H1 (cell line): ENCODE data around the gene FGD5. TPM values are rescaled to one million over a fixed set of nuclear protein-coding genes. Genes with fewer than 3 reads are reported as not detected.

Source experiments
- CTCF ChIA-PET: fragments of 300-600 bp; sonication (Branson Sonifier 250); formaldehyde crosslinking; loops from one replicate; lab custom pipeline; 2021; ENCODE audit not compliant: partially characterized antibody; lab: Charles Lee
- POLR2A ChIA-PET: fragments of 300-600 bp; sonication (Branson Sonifier 250); formaldehyde crosslinking; loops from one replicate; lab custom pipeline; 2021; ENCODE audit warnings: inconsistent platforms; ENCODE audit not compliant: partially characterized antibody; lab: Charles Lee
- DNase-seq, 2 experiments: peaks; one replicate each; pipeline versions ENCODE4 v3.0.0 to v3.0.0-alpha.2; 2010 to 2022; ENCODE audit warnings: low spot score in 2 of 2, low read depth in 1 of 2, mixed read lengths in 1 of 2
- FAIRE-seq: peaks from 2 replicates; lab custom pipeline; 2011; peaks lifted over from hg19 to GRCh38; lab: Jason Lieb, UNC
- H2AFZ ChIP-seq: 2 replicates; pipeline ENCODE4 v1.8.1; 2012; ENCODE audit warnings: low read length, inconsistent platforms
- H2AK5ac ChIP-seq: 2 replicates; pipeline ENCODE4 v1.6.1; 2013; ENCODE audit warnings: low read depth, low read length
- H2BK120ac ChIP-seq: replicated peaks from 2 replicates; pipeline ENCODE3; 2013; ENCODE audit warnings: low read depth, low read length, inconsistent platforms
- H2BK12ac ChIP-seq: 2 replicates; pipeline ENCODE4 v1.6.1; 2013; ENCODE audit warnings: low read depth, low read length
- H2BK15ac ChIP-seq: 2 replicates; pipeline ENCODE4 v1.6.1; 2013; ENCODE audit warnings: low read length
- H2BK20ac ChIP-seq: 2 replicates; pipeline ENCODE4 v1.6.1; 2013; ENCODE audit warnings: low read length
- H2BK5ac ChIP-seq: 2 replicates; pipeline ENCODE4 v1.6.1; 2013; ENCODE audit warnings: low read depth, low read length
- H3K14ac ChIP-seq: 2 replicates; pipeline ENCODE4 v1.6.1; 2013; ENCODE audit warnings: inconsistent platforms; ENCODE audit not compliant: insufficient read length
- H3K18ac ChIP-seq: 2 replicates; pipeline ENCODE4 v1.6.1; 2013; ENCODE audit warnings: low read length; ENCODE audit errors: extremely low read depth
- H3K23ac ChIP-seq: 2 replicates; pipeline ENCODE4 v1.6.1; 2013; ENCODE audit warnings: inconsistent platforms; ENCODE audit not compliant: insufficient read length
- H3K23me2 ChIP-seq: 2 replicates; pipeline ENCODE4 v1.6.1; 2013; ENCODE audit warnings: low read depth, low read length
- H3K27ac ChIP-seq: 2 replicates; pipeline ENCODE4 v1.6.1; 2011; ENCODE audit warnings: low read depth, low read length, inconsistent platforms
- H3K27me3 ChIP-seq, 4 experiments: replicated peaks in 1 of 4; 1 replicate in 1 of 4; 2 replicates in 3 of 4; pipeline versions ENCODE4 v1.6.1 to v1.8.1; 2011 to 2013; ENCODE audit warnings: low read length in 3 of 4, mild to moderate bottlenecking in 3 of 4, inconsistent platforms in 2 of 4, mixed read lengths in 2 of 4, moderate library complexity in 1 of 4; ENCODE audit not compliant: control insufficient read depth in 3 of 4, insufficient read depth in 3 of 4; ENCODE audit errors: extremely low read depth in 1 of 4
- H3K36me3 ChIP-seq, 4 experiments: 2 replicates each; pipeline versions ENCODE4 v1.6.1 to v1.8.1; 2011 to 2013; ENCODE audit warnings: mild to moderate bottlenecking in 4 of 4, low read length in 3 of 4, moderate library complexity in 2 of 4, control low read depth in 1 of 4, inconsistent platforms in 1 of 4; ENCODE audit not compliant: insufficient read depth in 4 of 4, control insufficient read depth in 2 of 4
- H3K4ac ChIP-seq: replicated peaks from 2 replicates; pipeline ENCODE3; 2013; ENCODE audit warnings: low read length, low read depth, mixed read lengths, inconsistent platforms; ENCODE audit not compliant: insufficient read length
- H3K4me1 ChIP-seq, 4 experiments: replicated peaks in 1 of 4; 1 replicate in 1 of 4; 2 replicates in 3 of 4; pipeline versions ENCODE4 v1.6.1 to v1.8.1; 2011 to 2013; ENCODE audit warnings: low read length in 3 of 4, inconsistent platforms in 2 of 4, mixed read lengths in 1 of 4; ENCODE audit not compliant: insufficient read depth in 4 of 4, control insufficient read depth in 3 of 4
- H3K4me2 ChIP-seq, 2 experiments: 2 replicates each; pipeline versions ENCODE4 v1.6.1 to v1.8.1; 2011 to 2013; ENCODE audit warnings: low read depth in 2 of 2, low read length in 2 of 2, control low read depth in 1 of 2, inconsistent platforms in 1 of 2, mild to moderate bottlenecking in 1 of 2; ENCODE audit not compliant: insufficient read depth in 1 of 2
- H3K4me3 ChIP-seq, 4 experiments: fragments of 200-600, 300-600 bp in 1 of 4; sonication (generic), shearing (Covaris generic), sonication (Bioruptor Twin) in 1 of 4; 2 replicates each; pipeline versions ENCODE4 v1.5.1 to v1.8.1; 2011 to 2016; ENCODE audit warnings: low read length in 4 of 4, low read depth in 3 of 4, control low read depth in 2 of 4, inconsistent platforms in 2 of 4, mild to moderate bottlenecking in 2 of 4, mixed read lengths in 1 of 4, moderate library complexity in 1 of 4; ENCODE audit not compliant: insufficient read depth in 2 of 4; ENCODE audit errors: extremely low read depth in 1 of 4
- H3K56ac ChIP-seq: replicated peaks from 2 replicates; pipeline ENCODE3; 2013; ENCODE audit warnings: low read depth, mild to moderate bottlenecking, mixed read lengths, low read length, inconsistent platforms; ENCODE audit not compliant: insufficient read length
- H3K79me1 ChIP-seq: 2 replicates; pipeline ENCODE4 v1.6.1; 2013; ENCODE audit warnings: low read depth, low read length, control low read depth
- H3K79me2 ChIP-seq, 2 experiments: 2 replicates each; pipeline versions ENCODE4 v1.6.1 to v1.8.1; 2012 to 2013; ENCODE audit warnings: low read length in 2 of 2, mild to moderate bottlenecking in 2 of 2, inconsistent platforms in 1 of 2; ENCODE audit not compliant: insufficient read depth in 2 of 2, control insufficient read depth in 1 of 2
- H3K9ac ChIP-seq, 4 experiments: replicated peaks in 1 of 4; 1 replicate in 1 of 4; 2 replicates in 3 of 4; pipeline versions ENCODE4 v1.6.1 to v1.8.1; 2011 to 2013; ENCODE audit warnings: low read depth in 3 of 4, low read length in 3 of 4, control low read depth in 2 of 4, mild to moderate bottlenecking in 2 of 4, moderate library complexity in 2 of 4, inconsistent platforms in 1 of 4; ENCODE audit errors: extremely low read depth in 1 of 4
- H3K9me3 ChIP-seq, 2 experiments: 2 replicates each; pipeline versions ENCODE4 v1.6.1 to v1.8.1; 2012 to 2013; ENCODE audit warnings: mild to moderate bottlenecking in 2 of 2, moderate library complexity in 2 of 2, control low read depth in 1 of 2, inconsistent platforms in 1 of 2, low read depth in 1 of 2, low read length in 1 of 2, mixed read lengths in 1 of 2; ENCODE audit not compliant: insufficient read depth in 2 of 2
- H4K20me1 ChIP-seq, 2 experiments: replicated peaks in 1 of 2; 2 replicates each; pipeline versions ENCODE3 to v1.8.1; 2011 to 2013; ENCODE audit warnings: inconsistent platforms in 2 of 2, low read length in 2 of 2, mild to moderate bottlenecking in 1 of 2; ENCODE audit not compliant: insufficient read depth in 2 of 2, control insufficient read depth in 1 of 2
- H4K5ac ChIP-seq: 2 replicates; pipeline ENCODE4 v1.6.1; 2013; ENCODE audit warnings: low read length, low read depth, mixed read lengths, inconsistent platforms; ENCODE audit not compliant: insufficient read length
- H4K8ac ChIP-seq: 2 replicates; pipeline ENCODE4 v1.8.0; 2013; ENCODE audit warnings: mild to moderate bottlenecking, moderate library complexity, low read length, inconsistent platforms; ENCODE audit not compliant: insufficient read depth; ENCODE audit errors: extremely low read depth
- H4K91ac ChIP-seq: replicated peaks from 2 replicates; pipeline ENCODE3; 2013; ENCODE audit warnings: low read length, mixed read lengths, inconsistent platforms; ENCODE audit not compliant: insufficient read length
- CBX5 ChIP-seq: fragments of 300-800, 300-1000 bp; sonication (generic); IDR thresholded peaks from 2 replicates; pipeline ENCODE4 v1.7.1; 2016; ENCODE audit warnings: antibody characterized with exemption, low read length, low read depth
- CHD1 ChIP-seq: IDR thresholded peaks from 2 replicates; pipeline ENCODE4 v1.6.1; 2012; ENCODE audit warnings: low read depth, low read length, improper control_type of control experiment
- CHD2 ChIP-seq: IDR thresholded peaks from 2 replicates; pipeline ENCODE4 v1.6.1; 2012; ENCODE audit warnings: low read length, improper control_type of control experiment
- EP300 ChIP-seq, 2 experiments: IDR thresholded peaks; 1 replicate in 1 of 2; 2 replicates in 1 of 2; pipeline ENCODE4 v1.6.1; 2011 to 2012; ENCODE audit warnings: low read depth in 2 of 2, low read length in 2 of 2, mild to moderate bottlenecking in 2 of 2, borderline replicate concordance in 1 of 2, inconsistent platforms in 1 of 2, moderate library complexity in 1 of 2
- FOSL1 ChIP-seq: IDR thresholded peaks from 2 replicates; pipeline ENCODE4 v1.6.1; 2011; ENCODE audit warnings: mild to moderate bottlenecking, low read depth, low read length, moderate library complexity; ENCODE audit not compliant: insufficient read depth
- GTF2F1 ChIP-seq: IDR thresholded peaks from 2 replicates; pipeline ENCODE4 v1.6.1; 2012; ENCODE audit warnings: low read depth, low read length, improper control_type of control experiment, borderline replicate concordance
- JUND ChIP-seq: IDR thresholded peaks from 2 replicates; pipeline ENCODE4 v1.6.1; 2011; ENCODE audit warnings: mild to moderate bottlenecking, improper control_type of control experiment, low read length
- KDM4A ChIP-seq: IDR thresholded peaks from one replicate; pipeline ENCODE4 v1.7.1; 2012; ENCODE audit warnings: low read depth, mild to moderate bottlenecking, moderate library complexity, low read length, inconsistent platforms; ENCODE audit not compliant: severe bottlenecking
- PHF8 ChIP-seq: fragments of 200-600 bp; sonication (generic); conservative IDR thresholded peaks from 2 replicates; pipeline ENCODE4 v1.7.1; 2012; ENCODE audit warnings: low read depth, mild to moderate bottlenecking, inconsistent platforms, low read length, moderate library complexity
- POLR2AphosphoS5 ChIP-seq: IDR thresholded peaks from 2 replicates; pipeline ENCODE4 v1.6.1; 2011; ENCODE audit warnings: low read depth, low read length
- SAP30 ChIP-seq: fragments of 300-600 bp; sonication (generic); IDR thresholded peaks from 2 replicates; pipeline ENCODE4 v1.7.1; 2012; ENCODE audit warnings: low read length, moderate library complexity, mild to moderate bottlenecking, inconsistent platforms; ENCODE audit not compliant: insufficient read depth, insufficient replicate concordance
- SIX5 ChIP-seq: IDR thresholded peaks from 2 replicates; pipeline ENCODE4 v1.6.1; 2011; ENCODE audit warnings: mild to moderate bottlenecking, low read depth, low read length
- WGBS, 2 experiments: shearing (Covaris generic) in 1 of 2; methylation state at CpG; one replicate each; pipeline versions ENCODE4 v1.1.6 to v1.1.7; 2013 to 2015; ENCODE audit warnings: low lambda C conversion rate in 2 of 2, mixed read lengths in 2 of 2, inconsistent platforms in 1 of 2, low coverage in 1 of 2, missing lambda C conversion rate in 1 of 2; ENCODE audit not compliant: insufficient replicate concordance in 2 of 2, insufficient coverage in 1 of 2, insufficient read length in 1 of 2; ENCODE audit errors: extremely low coverage in 1 of 2, missing lambda C conversion rate in 1 of 2; 5-methylcytosine and 5-hydroxymethylcytosine counted together
- polyA plus RNA-seq, 7 experiments: library from polyadenylated mRNA; depleted of rRNA in 3 of 7; stranded (reverse) in 5 of 7; unstranded in 2 of 7; fragments of >200 nt in 5 of 7; fragments of 200-250 nt in 2 of 7; gene quantifications; 1 replicate in 5 of 7; 2 replicates in 1 of 7; 4 replicates in 1 of 7; pipeline versions ENCODE4 v1.2.1 to v1.2.3, GENCODE V29; 2011 to 2013; ENCODE audit warnings: missing spikeins in 2 of 7, mixed read lengths in 2 of 7
- total RNA-seq: library from RNA; stranded (reverse); fragmentation: NEBNext Ultra II Directional; extraction: Animal tissue kit (Norgen Biotek cat#: 25700); gene quantifications from 2 replicates; pipeline ENCODE4 v1.2.1, GENCODE V29; 2021
- TF ChIP-seq, protein P1 (sequence below): IDR thresholded peaks from 2 replicates; pipeline ENCODE4 v1.6.1; 2012; ENCODE audit warnings: inconsistent platforms

Gene FGD5
- total and polyA plus RNA-seq, 2 of the 8 experiments (the other 6 are each of a cell fraction or from before 2014, with no cell fraction given) = 4.7 to 14.3 TPM

DNA sequence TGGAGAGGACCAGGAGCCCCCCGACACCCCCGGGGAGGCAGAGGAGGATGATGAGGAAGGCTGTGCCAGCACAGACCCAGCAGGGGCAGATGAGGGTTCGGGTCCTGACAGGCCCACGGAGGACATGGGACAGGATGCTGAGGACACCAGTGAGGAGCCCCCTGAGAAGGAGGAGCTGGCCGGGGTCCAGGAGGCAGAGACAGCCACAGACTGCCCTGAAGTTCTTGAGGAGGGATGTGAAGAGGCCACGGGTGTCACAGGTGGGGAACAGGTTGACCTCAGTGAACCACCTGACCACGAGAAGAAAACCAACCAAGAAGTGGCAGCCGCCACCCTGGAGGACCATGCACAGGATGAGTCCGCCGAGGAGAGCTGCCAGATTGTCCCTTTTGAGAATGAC is 909 bp downstream of the FGD5 start:
- Histone ChIP-seq H3K14ac (no peak overlapping the region), H3K9ac (no peak overlapping the region), H3K79me1 (no peaks in the 10 kb centered on the region), H3K27ac (no peak overlapping the region), H2BK5ac (no peak overlapping the region), H2AFZ (no peak overlapping the region), H2AK5ac (no peak overlapping the region), H2BK120ac (no peak overlapping the region), H4K20me1 (no peaks in the 10 kb centered on the region), H3K27me3 (no peaks in the 10 kb centered on the region), H3K4me1 (peaks cover 0 to 7% (median 4%) of the 10 kb centered on the region in 4 experiments; a peak in 4 of 7 replicates), H3K4me2 (no peak overlapping the region), H4K91ac (no peak overlapping the region), H3K79me2 (no peaks in the 10 kb centered on the region; a peak in 1 of 4 replicates), H4K8ac (no peak overlapping the region), H3K23ac (no peak overlapping the region), H3K4me3 (no peak overlapping the region), H3K56ac (no peak overlapping the region), H3K9me3 (no peaks in the 10 kb centered on the region), H2BK20ac (no peak overlapping the region), H2BK12ac (no peak overlapping the region), H3K36me3 (no peaks in the 10 kb centered on the region), H2BK15ac (no peak overlapping the region), H3K23me2 (no peaks in the 10 kb centered on the region), H4K5ac (no peak overlapping the region), H3K18ac (no peak overlapping the region), H3K4ac (no peak overlapping the region)
- ChIA-PET CTCF (interaction anchor here (1.0 kb wide), 1 partner anchor 28 kb away, joined by 3 read pairs; no protein-coding TSS in a partner anchor), POLR2A (no interaction called here)
- TF ChIP-seq, protein P1, sequence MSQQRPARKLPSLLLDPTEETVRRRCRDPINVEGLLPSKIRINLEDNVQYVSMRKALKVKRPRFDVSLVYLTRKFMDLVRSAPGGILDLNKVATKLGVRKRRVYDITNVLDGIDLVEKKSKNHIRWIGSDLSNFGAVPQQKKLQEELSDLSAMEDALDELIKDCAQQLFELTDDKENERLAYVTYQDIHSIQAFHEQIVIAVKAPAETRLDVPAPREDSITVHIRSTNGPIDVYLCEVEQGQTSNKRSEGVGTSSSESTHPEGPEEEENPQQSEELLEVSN = no peak
- TF ChIP-seq GTF2F1 (no peak), POLR2AphosphoS5 (no peak), SIX5 (no peak), CBX5 (no peak), PHF8 (no peak), JUND (no peak), EP300 (IDR thresholded peaks at IDR 0.05; ENCODE audit: borderline replicate concordance in 1 of 2, low read depth in 2 of 2, low read length in 2 of 2) (no peak), KDM4A (no peak), CHD1 (no peak), SAP30 (no peak), CHD2 (no peak), FOSL1 (no peak)
- no peak for FAIRE-seq
- 94% methylated on average over 10 of the region's 10 CpGs; no CpG with 5 or more reads in 1 of the 2 experiments for WGBS, 2 experiments
- no peak for DNase-seq
